HG03432 (cell line): ENCODE data around the gene LMX1A.

Source experiments
- ATAC-seq: cut with Tn5 transposase; IDR thresholded peaks from one replicate; pipeline ENCODE4 v1.9.1; 2021; ENCODE audit warnings: mild to moderate bottlenecking, moderate library complexity; ENCODE audit not compliant: unreplicated experiment

LMX1A gene

DNA sequence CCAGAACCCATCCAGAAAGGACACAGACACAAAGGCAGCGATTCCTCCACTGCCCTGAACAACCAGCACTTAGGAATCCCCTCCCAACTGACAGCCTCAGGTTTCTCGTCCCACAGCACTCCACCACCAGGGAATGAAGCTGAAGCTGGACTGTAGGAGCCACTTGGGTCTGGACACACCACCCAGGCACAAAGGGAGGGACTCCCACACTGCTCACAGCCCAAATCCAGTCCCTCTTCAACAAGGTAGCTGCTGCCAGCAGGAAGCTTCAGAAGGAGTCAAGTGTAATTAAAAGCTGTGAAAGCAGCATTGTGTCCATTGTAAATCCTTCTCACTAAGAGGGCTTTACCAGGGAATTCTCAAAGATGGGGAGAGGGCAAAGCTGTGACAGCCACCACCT is 29.0 kb downstream of the LMX1A start:
- ATAC-seq: no peak

DNA sequence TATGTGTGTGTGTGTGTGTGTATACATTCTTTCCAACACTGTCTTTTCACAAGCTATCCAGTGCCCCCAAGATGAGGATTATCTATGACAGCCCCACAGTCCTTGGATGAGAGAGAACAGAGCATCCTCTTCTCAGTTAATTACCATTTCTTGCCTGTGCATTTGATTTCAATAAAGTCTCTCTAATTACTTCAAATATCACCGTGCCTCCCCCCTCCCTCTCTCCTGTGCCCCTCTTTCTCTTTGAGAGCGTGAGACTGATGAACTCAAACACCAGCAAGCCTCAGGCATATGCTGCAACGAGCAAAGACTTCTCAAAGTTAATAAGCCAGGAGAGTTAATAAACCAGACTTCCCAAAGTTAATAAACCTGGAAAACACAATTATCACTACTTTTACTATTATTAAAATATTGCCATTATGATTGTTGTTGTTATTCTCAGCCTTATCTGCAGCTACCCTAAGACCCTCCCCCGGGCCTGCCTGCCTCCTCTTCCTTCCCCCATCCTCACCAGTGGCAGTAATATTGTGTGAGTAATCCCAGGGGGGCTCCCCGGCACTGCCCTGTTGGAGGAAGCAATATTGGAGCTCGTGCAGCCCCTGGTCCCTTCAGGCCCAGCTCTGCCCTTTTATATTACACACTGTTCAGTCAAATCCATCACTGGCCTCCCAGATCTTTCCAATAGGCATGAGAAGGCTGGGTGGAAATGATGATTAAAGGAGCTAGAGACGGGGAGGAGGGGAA is 30.9 kb downstream of the LMX1A start:
- no peak for ATAC-seq

DNA sequence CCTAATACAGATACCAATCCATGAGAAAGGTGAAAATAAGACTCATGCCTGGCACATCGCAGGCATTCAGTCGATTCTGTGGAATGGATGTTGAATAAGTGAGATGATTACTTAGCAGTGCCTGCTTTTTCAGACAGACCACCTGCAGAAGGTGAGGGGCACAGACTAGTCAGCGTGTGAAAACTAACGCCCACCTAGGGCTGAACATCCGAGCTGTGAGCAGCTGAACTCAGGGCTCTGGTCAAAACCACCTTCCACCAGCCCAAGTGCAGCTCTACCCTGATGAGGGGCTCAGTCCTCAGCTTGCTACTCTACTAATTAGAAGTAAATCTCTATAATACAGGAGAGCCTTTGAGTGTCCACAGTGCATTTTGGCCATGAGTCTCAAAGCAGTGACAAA is 32.5 kb downstream of the LMX1A start:
- ATAC-seq: no peak

DNA sequence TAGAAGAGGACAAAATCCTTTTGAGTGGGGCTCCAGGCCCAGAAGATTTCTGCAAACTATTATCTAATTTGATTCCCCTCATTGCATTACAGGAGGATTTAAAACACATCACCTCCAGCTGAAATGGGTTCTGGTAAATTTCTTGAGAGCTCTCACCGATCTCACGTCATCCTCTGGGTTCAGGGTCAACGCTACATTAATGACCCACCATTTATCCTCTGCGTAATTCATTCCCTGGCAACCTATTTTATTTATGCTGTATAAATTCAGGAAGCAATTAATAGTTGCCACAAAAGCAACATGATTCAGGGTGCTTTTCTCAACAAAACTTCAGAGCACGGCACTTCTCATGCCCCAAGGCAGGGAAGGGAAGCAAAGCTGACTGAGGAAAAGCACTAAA is 38.9 kb downstream of the LMX1A start:
- ATAC-seq: no peak

DNA sequence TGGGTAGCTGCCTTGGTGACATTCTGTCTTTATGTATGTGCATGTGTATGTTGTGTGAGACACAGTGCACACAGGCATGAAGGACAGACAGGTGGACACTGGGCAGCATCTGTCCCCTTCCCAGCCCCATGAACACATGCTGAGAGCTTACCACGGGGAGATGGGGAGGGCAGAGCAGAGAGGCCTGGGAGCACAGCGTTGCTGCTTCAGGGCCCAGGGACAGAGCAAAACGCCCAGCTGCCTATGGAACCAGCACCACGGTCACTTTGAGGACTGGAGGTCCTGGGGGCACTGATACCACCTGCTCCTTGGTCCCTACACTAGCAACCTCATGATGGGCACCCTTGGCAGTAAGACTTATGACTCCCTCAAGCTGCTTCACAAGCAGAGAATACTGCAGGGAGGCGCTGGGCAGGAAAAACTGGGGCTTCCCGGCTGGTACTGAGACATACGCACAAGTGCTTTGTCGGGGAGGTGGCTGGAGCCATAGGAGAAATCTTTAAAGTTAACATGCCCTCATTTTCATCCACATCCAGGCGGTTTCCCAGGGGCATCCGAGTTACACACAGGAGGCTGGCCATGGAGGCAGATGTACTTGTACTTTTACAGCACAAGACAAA is 40.3 kb downstream of the LMX1A start:
- no peak for ATAC-seq

DNA sequence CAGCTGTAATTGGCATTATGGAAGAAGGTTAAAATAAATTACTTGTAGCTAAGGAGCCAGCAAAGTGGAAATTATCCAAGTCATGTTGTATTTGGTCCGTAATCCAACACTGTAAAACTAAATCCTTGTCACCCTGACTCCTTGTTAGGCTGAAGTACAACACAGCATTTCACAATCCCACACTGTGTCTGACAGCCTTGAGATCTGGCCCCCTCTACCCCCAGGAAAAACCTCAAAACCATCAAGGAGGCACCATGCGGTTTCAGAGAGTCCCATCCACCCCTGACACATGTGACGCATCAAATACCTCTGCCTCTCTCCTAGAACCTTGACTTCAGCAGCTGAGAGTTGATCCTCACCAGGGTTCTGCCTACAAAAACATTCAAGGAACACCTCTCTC is 41.0 kb downstream of the LMX1A start:
- ATAC-seq: no peak

DNA sequence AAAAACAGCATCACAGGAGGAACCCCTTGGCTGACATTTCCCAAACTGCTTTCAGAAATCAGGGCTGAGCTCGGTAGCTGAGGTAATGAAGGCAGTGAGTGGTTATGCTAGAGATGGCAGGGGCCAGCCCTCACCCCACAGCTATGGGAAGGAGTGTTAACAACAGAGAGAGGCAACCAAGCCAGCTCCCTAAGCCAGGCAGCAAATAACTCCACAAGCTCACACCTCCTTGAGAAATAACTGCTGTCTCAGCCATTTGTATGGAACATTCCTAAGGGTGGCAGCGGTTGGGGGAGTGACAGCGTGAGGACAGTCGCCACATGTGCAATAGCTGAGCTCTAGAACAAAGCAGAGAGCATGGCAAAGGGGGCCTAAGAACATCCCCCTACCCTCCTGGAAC is 42.6 kb downstream of the LMX1A start:
- no peak for ATAC-seq

DNA sequence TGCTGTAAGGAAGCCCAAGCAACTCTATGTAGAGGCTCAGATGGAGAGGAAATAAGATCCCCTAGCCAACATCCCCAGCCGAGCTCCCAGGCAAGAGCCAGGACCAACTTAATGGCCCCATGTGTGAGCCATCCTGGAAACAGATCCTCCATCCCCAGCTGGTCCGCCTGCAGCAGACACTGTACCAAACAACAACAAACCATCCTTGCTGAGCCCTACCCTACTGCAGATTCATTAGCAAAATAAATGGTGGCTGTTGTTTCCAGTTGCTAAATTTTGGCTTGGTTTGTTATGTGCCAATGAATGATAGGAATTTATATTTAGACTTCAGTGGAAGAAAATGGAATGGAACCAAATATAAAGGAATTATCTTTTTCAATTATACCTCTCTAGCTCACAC is 43.9 kb downstream of the LMX1A start:
- ATAC-seq: no peak

DNA sequence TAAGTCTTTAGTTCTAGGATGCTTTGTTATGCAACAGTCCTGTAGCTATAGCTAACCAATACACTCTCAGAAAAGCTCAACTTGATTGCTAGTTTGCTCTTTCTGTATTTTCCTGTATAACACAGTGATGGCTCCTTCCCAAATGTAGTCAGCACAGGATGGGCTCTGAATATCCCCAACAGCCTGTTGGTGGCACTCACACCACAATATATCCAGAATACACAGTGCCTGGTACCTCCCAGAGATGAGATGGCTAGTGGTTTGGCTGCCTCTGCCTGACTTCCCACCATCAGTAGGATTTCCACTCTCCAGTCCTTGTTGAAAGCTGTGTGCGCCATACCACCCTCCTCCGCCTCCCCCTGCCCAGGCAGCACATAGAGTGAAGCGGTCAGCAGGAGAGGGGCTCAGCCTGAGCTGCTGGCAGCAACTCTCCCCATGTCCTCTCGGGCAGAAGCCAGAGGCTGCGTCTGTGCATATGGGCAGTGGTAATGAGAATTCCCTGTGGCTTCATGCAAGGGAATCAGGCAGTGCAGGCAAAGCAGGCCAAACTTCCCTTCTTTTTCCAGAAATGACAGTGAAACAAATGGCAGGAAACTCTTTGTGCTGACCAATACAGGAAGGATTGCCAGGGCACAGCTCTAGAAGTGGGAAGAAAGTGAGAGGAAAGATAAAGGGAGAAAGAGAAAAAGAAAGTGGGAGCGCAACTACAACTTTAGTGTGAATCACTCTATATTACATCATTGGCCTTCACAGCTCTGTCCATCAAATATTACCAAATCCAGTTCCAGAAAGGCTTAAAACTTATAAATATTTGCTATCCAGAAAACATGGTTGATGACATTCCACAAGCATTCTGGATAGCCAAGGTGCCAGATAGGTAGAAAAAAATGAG is 49.7 kb downstream of the LMX1A start:
- no peak for ATAC-seq

DNA sequence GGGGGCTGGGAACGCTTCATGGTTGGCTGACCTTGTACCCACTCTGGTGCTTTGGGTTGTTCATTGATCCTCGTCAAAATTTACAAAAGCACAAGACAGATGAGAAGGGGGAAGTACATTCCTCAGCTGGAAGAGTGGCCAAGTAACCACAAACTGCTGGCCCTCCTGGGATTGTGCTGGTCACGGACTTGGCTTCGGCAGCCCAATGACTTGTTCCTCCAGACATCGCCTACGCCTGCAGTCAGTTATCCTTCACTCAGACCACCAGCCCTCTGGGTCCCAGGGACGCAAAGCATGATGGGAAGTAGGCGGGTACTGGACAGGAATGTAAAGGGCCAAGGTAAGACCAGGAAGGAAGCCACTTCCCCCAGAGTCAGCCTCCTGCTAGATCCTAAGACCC is 53.1 kb downstream of the LMX1A start:
- no peak for ATAC-seq

DNA sequence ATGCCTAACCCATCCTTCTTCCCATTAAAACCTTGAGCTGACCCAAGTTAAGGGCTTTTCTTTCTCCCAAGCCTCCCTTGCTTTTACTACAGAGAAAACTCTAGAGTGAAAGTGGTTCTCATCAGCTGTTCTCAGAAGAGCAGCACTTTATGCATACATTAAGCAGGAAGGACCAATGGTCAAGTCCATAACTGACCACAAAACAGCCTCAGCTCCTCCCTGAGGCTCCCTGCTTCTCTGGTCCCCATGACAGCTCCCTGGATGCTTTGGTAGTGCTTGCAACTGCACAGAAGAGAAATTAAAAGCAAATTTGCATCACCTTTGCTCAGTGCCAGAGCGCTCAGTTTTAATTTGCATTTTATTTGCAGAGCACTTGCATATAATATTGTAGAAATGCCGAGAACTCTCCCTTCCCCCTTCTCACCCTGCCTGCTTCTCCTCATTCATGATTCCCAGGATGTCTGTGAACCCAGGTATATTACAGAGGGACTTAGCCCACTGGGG is 56.1 kb downstream of the LMX1A start:
- no peak for ATAC-seq

DNA sequence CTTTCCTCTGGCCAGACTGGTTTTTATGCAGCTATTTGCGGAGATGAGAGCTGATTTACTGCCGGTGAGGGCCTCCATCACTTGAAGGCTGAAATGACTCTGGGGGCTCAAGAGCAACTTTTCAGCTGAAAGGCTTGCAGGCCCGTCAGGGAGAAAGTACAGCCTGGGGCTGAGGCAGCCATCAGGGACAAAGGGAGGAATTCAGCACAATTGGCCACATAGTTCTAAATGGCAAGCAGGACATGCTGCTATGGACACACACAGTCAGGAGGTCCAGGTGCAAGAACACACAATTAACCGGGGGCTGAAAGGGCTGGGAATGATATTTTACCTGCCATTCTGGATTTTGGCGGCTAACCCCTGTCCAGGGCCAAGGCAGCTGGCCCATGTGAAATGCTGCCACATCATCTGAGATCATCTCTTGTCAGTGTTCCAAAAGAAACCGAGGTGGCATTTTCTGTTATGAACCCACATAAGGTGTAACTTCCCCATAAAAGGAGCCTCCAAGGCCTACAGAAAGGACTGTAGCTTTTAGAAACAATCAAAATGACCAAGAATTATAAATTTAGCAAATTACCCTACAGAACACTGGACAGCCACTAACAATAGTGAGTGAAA is 58.2 kb downstream of the LMX1A start:
- no peak for ATAC-seq

DNA sequence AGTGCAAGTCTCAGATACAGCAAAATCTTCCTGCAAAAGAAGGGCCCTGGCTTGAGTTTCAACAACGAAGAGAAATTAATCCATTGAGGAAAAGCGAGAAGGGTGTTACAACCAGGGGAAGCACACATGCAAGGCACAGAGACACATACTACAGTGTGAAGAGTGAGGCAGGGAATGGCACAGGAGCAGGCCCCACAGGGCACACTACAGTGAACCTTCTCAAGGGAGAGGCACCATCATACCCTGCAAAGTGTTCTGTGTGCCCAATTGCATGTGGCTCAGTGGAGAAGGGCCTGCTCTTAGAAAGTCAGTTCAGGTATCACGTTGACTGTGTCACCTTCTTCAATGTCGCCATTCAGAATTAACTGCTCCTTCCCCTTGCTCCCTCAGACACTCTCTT is 60.3 kb downstream of the LMX1A start:
- ATAC-seq: no peak

DNA sequence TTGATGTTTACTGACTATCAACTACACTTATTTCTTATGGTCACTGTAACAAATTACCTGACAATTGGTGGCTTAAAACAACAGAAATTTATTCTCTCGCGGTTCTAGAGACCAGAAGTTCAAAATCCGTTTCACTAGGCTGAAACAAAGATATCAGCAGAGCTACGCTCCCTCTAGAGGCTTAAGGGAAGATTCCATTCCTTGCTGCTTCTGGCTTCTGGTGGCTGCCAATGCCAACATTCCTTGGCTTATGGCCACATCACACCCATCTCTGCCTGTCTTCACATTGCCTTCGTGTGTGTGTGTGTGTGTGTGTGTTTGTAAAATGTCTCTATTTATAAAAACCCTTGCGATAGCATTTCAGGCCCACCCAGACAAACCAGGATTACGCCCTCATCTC is 66.4 kb downstream of the LMX1A start:
- no peak for ATAC-seq

DNA sequence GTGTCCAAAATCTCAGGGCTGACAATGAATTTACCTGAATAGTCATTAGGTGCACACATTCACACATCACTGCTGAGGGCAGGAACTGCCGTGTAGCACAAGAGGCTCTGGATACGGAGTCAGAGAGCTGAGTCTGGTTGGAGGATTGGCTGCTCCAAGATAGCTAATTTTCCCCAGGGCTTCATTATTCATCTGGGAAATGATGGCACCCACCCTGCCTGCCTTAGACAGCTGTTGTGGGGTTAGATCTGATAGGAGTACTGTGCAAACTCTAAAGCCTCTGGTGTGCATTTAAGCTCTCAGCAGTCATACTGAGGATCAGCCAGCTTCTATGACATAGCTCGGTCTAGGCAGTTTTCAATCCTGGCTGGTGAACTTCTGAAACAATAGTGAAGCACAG is 67.0 kb downstream of the LMX1A start:
- ATAC-seq: no peak

DNA sequence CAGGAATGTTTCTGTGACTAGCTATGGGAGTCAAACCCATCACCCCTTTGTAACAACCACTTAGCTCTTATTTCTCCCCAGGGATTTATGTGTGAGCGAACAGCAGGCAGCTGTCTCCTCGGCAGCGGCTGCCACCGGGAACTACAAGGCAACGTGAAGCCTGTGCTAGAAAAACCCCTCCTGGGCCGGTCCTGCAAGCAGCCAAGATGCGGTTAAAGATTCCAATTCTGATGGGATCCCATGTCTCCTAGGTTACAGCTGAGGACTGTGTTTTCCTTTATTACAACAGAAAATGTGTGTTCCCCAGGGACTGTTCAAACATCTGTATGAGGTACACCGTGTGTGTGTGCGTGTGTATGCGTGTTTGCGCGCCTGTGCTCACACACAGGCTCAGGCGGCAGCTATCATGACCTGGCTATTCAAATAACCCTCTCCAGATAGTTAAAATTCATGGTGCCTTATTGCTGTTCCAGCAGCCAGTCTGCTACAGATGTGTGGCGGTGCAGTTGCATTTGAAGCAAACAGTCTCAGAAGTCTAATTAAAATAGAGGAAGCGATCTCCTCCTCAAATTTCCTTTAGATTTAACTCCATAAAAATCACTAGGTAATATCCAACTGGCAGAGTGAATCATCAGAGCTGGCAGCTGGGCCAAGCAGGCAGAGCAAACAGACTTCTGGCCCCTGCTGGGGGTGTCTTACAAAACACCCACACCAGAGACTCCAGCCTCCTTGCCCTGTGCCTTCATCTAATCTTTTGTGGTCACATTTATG is 68.0 kb downstream of the LMX1A start:
- no peak for ATAC-seq

DNA sequence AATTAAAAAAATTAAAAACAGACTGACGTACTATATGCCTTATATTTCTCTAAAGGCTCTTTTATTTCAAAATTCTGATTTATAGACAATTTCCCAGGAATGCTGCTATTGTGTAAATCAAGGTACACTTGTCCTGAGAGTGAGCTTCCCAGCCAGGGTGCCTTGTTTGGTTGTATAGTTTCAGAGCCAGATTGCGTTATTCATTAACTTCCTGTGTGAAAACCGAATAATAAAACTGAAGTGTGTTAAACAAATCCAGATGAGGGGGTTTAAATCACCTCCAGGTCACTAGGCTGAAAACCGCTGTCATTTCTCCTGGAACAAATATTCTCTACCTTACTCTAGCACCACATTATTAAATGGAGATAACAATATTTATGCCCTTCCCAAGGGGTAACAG is 68.7 kb downstream of the LMX1A start:
- no peak for ATAC-seq

DNA sequence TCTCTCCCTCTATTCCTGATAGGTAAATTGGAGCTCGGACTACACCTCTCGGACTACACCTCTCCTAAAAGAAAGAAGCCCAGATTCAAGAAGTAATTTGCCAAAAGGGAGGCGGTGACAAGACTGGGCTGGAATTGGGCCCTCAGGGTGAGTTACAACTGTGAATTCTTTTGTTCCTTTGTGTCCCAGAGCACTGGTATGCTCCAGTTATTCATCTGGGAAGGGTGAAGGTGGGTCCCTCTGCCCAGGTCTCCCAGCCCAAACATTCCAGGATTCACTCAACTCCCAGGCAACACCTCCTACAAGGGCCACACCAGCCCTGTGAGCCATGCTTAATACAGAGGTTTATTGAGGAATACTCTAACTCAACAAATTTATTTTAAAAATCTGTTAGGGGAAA is 69.2 kb downstream of the LMX1A start:
- ATAC-seq: no peak

DNA sequence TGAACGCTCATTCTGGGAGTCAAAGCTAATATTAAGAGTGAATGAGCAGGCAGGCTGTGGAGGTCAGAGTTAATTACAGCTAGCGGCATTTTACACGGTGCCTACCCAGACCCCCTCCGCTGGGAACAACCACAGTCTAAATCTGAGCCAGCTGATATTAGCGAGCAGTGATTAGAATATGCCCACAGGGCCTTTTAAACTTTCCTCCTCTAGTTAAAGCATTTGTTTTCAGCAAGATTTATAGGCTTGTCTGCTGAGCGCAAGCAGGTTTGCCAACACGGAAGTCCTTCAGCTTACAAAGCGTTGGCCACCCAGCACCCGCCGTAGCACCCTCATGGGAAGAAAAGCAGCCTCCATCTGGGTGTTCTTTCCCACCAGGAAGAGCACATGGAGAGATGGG is 72.1 kb downstream of the LMX1A start:
- ATAC-seq: no peak

DNA sequence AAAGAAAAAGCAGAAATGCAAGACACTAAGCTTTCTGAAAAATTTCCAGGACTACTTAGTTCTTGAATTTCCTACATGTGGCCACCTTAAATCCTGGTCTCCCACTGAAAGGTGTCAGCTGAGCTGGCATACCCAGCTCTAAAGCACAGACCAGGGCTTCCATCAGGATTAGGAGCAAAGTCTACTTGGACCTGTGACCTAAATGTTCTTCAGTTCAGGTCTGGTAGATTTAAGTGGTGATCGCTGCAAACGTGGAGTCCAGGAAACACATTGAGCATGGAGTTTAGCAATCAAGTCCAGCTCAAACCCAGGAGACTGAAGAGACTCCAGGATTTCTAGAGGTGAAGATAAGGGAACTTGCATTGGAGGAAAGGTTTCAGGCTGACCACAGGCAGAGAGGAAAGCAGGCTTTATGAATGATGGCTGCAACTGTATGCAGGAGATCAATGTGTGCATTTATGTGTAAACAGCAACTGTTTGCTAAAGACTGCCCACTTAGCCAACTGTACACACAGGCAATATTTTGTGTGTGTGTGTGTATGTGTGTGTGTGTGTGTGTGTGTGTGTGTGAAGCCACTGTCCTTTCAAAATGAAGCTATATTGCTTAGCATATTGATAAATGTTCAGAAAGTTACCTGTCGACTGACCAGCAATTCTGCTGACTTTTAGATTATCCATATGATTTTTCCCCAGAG is 75.2 kb downstream of the LMX1A start:
- ATAC-seq: no peak
